ENCODE results near the gene NDRG4. TPM values are rescaled to one million over a fixed set of nuclear protein-coding genes. Genes with fewer than 3 reads are reported as not detected.

NDRG4 gene, protein sequence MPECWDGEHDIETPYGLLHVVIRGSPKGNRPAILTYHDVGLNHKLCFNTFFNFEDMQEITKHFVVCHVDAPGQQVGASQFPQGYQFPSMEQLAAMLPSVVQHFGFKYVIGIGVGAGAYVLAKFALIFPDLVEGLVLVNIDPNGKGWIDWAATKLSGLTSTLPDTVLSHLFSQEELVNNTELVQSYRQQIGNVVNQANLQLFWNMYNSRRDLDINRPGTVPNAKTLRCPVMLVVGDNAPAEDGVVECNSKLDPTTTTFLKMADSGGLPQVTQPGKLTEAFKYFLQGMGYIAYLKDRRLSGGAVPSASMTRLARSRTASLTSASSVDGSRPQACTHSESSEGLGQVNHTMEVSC
- 7.2 TPM for polyA plus RNA-seq (2013, experiment 1 of 2)
- polyA plus RNA-seq (2013, experiment 2 of 2) = 7.0 TPM

DNA sequence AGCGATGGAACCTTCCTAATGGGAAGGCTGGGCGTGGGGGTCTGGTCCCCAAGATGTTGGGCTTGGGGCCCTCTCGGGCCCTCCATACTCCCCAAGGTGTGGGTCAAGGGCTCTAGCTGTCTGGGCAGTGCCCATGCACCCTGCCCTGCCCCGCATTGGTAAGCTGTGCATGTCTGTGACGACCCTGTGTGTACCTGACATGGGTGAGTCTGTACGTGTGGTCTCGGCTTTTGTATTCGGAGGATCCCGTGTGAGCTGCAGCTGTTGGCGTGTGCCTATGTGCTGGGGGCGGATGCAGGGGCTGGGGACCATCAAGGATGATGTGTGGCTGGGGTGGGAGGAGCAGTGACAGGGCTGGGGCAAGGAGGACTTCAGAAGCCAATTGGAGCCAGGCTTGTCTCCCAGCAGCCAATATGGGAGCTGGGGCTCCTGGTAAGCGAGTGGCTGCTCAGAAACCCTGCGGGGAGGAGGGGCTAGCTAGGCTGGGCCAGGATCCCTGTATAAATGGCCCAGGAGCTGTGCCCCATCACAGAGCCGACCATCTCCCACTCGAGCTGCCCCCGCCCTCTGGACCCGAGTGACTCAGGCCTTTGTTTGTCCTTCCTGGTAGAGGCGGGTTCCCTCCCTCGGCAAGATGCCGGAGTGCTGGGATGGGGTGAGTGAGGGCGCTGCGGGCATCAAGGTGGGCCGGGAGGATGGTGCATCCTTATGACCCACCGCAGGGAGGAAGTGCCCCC, at the start of gene NDRG4:
Gene NDRG4, plus strand, starts transcription at position 529 of the 737 bp plus-strand sequence. Its CDS starts 106 bp downstream, at position 635.
- Histone ChIP-seq H2AK5ac (ENCODE audit: low read length) (no peak within 1 kb of the TSS), H3K56ac (ENCODE audit: low read length) (peak within 1 kb of the TSS; percentile 79), H3K27me3 (ENCODE audit: insufficient read depth, low read length, poor library complexity) (no peaks in the 10 kb centered on the region), H3K36me3 (ENCODE audit: control insufficient read depth, insufficient read depth, low read length) (no peaks in the 10 kb centered on the region), H2BK15ac (replicated peaks; ENCODE audit: low read depth) (no peak within 1 kb of the TSS), H3K79me1 (ENCODE audit: low read length) (no peaks in the 10 kb centered on the region), H4K5ac (ENCODE audit: low read length) (no peak within 1 kb of the TSS), H3K4me1 (ENCODE audit: control insufficient read depth, low read depth, low read length) (no peaks in the 10 kb centered on the region), H3K23ac (ENCODE audit: low read length) (no peak within 1 kb of the TSS), H3K79me2 (ENCODE audit: control insufficient read depth, insufficient read depth, low read length) (no peaks in the 10 kb centered on the region), H3K9ac (ENCODE audit: low read length) (peak within 1 kb of the TSS; percentile 74), H3K4ac (ENCODE audit: low read depth, low read length) (no peak within 1 kb of the TSS), H3K4me3 (ENCODE audit: low read length) (peak within 1 kb of the TSS; percentile 6), H3K27ac (ENCODE audit: low read depth, low read length) (no peak within 1 kb of the TSS), H3K4me2 (ENCODE audit: low read length) (peak within 1 kb of the TSS; percentile 88), H2BK120ac (ENCODE audit: low read depth, low read length) (no peak within 1 kb of the TSS), H4K8ac (ENCODE audit: low read depth, low read length) (no peak within 1 kb of the TSS), H2BK5ac (ENCODE audit: low read length) (no peak within 1 kb of the TSS), H3K18ac (ENCODE audit: low read length) (no peak within 1 kb of the TSS)
- WGBS (ENCODE audit: extremely low coverage, insufficient coverage, low lambda C conversion rate) = no CpG with 5 or more reads among the region's 24 CpGs
- DNase-seq = peak; percentile 96

DNA sequence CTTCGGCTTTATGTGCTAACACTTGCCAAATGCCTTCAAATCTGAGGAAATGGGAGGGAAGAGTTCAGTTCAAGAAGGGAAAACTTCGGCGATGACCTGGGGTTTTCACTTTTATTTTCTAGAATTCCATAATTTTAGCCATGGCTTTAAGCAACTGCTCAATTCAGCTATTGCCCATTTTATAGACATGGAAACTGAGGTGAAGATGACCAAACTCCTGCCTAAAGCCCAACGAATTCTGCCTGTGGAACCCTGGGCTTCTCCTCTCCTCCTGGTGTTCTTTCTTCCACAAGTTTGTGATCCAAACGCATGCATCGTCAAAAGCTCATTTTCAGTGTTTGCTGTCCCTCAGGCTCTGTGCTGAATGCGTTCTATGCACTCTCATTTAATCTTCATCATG, 49.4 kb upstream of the NDRG4 start:
- no peak overlapping the region for H3K18ac ChIP-seq (ENCODE audit: low read length)
- H2BK120ac ChIP-seq (ENCODE audit: low read depth, low read length) = no peak overlapping the region
- H3K79me2 ChIP-seq (ENCODE audit: control insufficient read depth, insufficient read depth, low read length) = no peaks in the 10 kb centered on the region
- no peaks in the 10 kb centered on the region for H3K36me3 ChIP-seq (ENCODE audit: control insufficient read depth, insufficient read depth, low read length)
- no peak overlapping the region for H3K4me3 ChIP-seq (ENCODE audit: low read length)
- H3K56ac ChIP-seq (ENCODE audit: low read length) = no peak overlapping the region
- no peaks in the 10 kb centered on the region for H3K27me3 ChIP-seq (ENCODE audit: insufficient read depth, low read length, poor library complexity)
- H2AK5ac ChIP-seq (ENCODE audit: low read length) = no peak overlapping the region
- no peak overlapping the region for H3K9ac ChIP-seq (ENCODE audit: low read length)
- H3K79me1 ChIP-seq (ENCODE audit: low read length) = no peaks in the 10 kb centered on the region
- no peak overlapping the region for H3K27ac ChIP-seq (ENCODE audit: low read depth, low read length)
- WGBS (ENCODE audit: extremely low coverage, insufficient coverage, low lambda C conversion rate) = no CpG with 5 or more reads among the region's 7 CpGs
- H2BK15ac ChIP-seq (replicated peaks; ENCODE audit: low read depth) = no peak overlapping the region
- no peak overlapping the region for H4K5ac ChIP-seq (ENCODE audit: low read length)
- H3K4me2 ChIP-seq (ENCODE audit: low read length) = no peak overlapping the region
- H4K8ac ChIP-seq (ENCODE audit: low read depth, low read length) = no peak overlapping the region
- H3K23ac ChIP-seq (ENCODE audit: low read length) = no peak overlapping the region
- no peak overlapping the region for H3K4ac ChIP-seq (ENCODE audit: low read depth, low read length)
- H3K4me1 ChIP-seq (ENCODE audit: control insufficient read depth, low read depth, low read length) = no peaks in the 10 kb centered on the region
- DNase-seq = no peak
- no peak overlapping the region for H2BK5ac ChIP-seq (ENCODE audit: low read length)

DNA sequence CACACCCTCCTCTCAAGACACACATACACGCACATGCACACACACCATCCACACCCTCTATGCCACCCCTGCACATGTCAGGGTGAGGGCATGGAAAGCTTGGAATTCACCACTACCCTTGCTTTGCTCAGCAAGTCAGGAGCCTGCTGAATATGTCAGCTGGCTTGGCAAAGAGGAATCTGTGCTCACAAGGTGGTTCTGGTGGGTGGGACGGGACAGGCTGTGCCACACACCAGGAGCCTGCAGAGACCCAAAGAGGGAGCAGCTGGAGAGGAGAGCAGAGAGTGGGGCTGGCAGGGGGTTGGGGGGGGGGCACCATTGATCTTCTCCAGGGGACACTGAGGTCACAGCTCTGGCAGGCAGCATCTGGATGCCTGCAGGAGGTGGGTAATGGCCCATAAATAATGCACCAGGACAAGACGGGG, 48.7 kb upstream of the NDRG4 start:
- no peak overlapping the region for H2AK5ac ChIP-seq (ENCODE audit: low read length)
- H3K79me1 ChIP-seq (ENCODE audit: low read length) = no peaks in the 10 kb centered on the region
- H3K23ac ChIP-seq (ENCODE audit: low read length) = no peak overlapping the region
- no peak overlapping the region for H3K9ac ChIP-seq (ENCODE audit: low read length)
- H3K27ac ChIP-seq (ENCODE audit: low read depth, low read length) = no peak overlapping the region
- no peaks in the 10 kb centered on the region for H3K79me2 ChIP-seq (ENCODE audit: control insufficient read depth, insufficient read depth, low read length)
- no peak overlapping the region for H3K4me3 ChIP-seq (ENCODE audit: low read length)
- H3K4me1 ChIP-seq (ENCODE audit: control insufficient read depth, low read depth, low read length) = no peaks in the 10 kb centered on the region
- H3K4ac ChIP-seq (ENCODE audit: low read depth, low read length) = no peak overlapping the region
- no CpG with 5 or more reads among the region's 3 CpGs for WGBS (ENCODE audit: extremely low coverage, insufficient coverage, low lambda C conversion rate)
- H3K36me3 ChIP-seq (ENCODE audit: control insufficient read depth, insufficient read depth, low read length) = no peaks in the 10 kb centered on the region
- DNase-seq = no peak
- H2BK5ac ChIP-seq (ENCODE audit: low read length) = no peak overlapping the region
- H3K56ac ChIP-seq (ENCODE audit: low read length) = no peak overlapping the region
- no peak overlapping the region for H4K8ac ChIP-seq (ENCODE audit: low read depth, low read length)
- no peak overlapping the region for H3K18ac ChIP-seq (ENCODE audit: low read length)
- H2BK15ac ChIP-seq (replicated peaks; ENCODE audit: low read depth) = no peak overlapping the region
- H3K27me3 ChIP-seq (ENCODE audit: insufficient read depth, low read length, poor library complexity) = no peaks in the 10 kb centered on the region
- H3K4me2 ChIP-seq (ENCODE audit: low read length) = no peak overlapping the region
- H4K5ac ChIP-seq (ENCODE audit: low read length) = no peak overlapping the region
- H2BK120ac ChIP-seq (ENCODE audit: low read depth, low read length) = no peak overlapping the region

DNA sequence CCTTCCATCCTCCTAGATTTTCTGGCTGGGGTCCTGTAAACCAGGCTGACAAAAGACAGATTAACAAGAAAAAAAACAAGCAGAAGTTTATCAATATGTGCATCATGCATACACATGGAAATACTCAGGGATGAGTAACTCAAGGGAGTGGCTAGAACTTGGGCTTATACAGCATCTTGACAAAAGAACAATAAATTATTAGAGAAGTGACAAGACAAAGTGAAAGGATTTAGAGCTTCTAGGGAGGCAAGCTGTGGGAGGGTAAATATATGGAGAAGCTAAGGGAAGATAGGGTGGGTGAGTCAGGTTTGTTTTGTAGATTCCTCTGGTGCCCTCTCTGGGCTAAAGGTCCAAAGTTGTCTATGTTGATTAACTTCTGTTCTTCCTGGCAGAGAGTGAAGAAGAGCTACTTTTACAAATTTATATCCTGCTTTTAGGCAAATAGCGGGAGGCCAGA, 48.0 kb upstream of the NDRG4 start:
- no CpG with 5 or more reads among the region's 1 CpG for WGBS (ENCODE audit: extremely low coverage, insufficient coverage, low lambda C conversion rate)
- H3K36me3 ChIP-seq (ENCODE audit: control insufficient read depth, insufficient read depth, low read length) = no peaks in the 10 kb centered on the region
- no peaks in the 10 kb centered on the region for H3K27me3 ChIP-seq (ENCODE audit: insufficient read depth, low read length, poor library complexity)
- H3K4me1 ChIP-seq (ENCODE audit: control insufficient read depth, low read depth, low read length) = no peaks in the 10 kb centered on the region
- no peak overlapping the region for H3K27ac ChIP-seq (ENCODE audit: low read depth, low read length)
- H3K9ac ChIP-seq (ENCODE audit: low read length) = no peak overlapping the region
- H3K4ac ChIP-seq (ENCODE audit: low read depth, low read length) = no peak overlapping the region
- H3K79me2 ChIP-seq (ENCODE audit: control insufficient read depth, insufficient read depth, low read length) = no peaks in the 10 kb centered on the region
- no peak overlapping the region for H2BK120ac ChIP-seq (ENCODE audit: low read depth, low read length)
- H4K5ac ChIP-seq (ENCODE audit: low read length) = no peak overlapping the region
- H3K79me1 ChIP-seq (ENCODE audit: low read length) = no peaks in the 10 kb centered on the region
- H2BK5ac ChIP-seq (ENCODE audit: low read length) = no peak overlapping the region
- H3K23ac ChIP-seq (ENCODE audit: low read length) = no peak overlapping the region
- no peak overlapping the region for H4K8ac ChIP-seq (ENCODE audit: low read depth, low read length)
- H3K4me2 ChIP-seq (ENCODE audit: low read length) = no peak overlapping the region
- no peak overlapping the region for H3K4me3 ChIP-seq (ENCODE audit: low read length)
- no peak overlapping the region for H2AK5ac ChIP-seq (ENCODE audit: low read length)
- no peak overlapping the region for H2BK15ac ChIP-seq (replicated peaks; ENCODE audit: low read depth)
- DNase-seq = no peak
- no peak overlapping the region for H3K56ac ChIP-seq (ENCODE audit: low read length)
- no peak overlapping the region for H3K18ac ChIP-seq (ENCODE audit: low read length)

DNA sequence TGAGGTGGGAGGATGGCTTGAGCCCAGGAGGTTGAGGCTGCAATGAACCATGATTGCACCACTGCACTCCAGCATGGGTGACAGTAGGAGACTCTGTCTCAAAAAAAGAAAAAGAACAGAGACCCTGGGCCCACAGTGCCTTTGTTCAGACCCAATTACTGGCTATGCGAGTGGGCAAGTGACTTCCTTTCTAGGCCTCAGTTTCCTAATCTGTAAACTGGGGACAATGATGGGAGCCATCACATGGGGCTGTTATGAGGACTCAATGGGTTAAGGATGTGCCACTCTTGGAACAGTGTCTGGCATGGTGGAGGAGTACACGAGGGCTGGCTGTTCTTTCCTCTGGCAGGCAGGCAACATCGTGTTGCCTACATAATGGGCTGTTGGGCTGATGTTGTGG, 47.3 kb upstream of the NDRG4 start:
- H3K4ac ChIP-seq (ENCODE audit: low read depth, low read length) = no peak overlapping the region
- H4K5ac ChIP-seq (ENCODE audit: low read length) = no peak overlapping the region
- H2BK120ac ChIP-seq (ENCODE audit: low read depth, low read length) = no peak overlapping the region
- no peaks in the 10 kb centered on the region for H3K27me3 ChIP-seq (ENCODE audit: insufficient read depth, low read length, poor library complexity)
- H3K4me3 ChIP-seq (ENCODE audit: low read length) = no peak overlapping the region
- H2BK5ac ChIP-seq (ENCODE audit: low read length) = no peak overlapping the region
- no peaks in the 10 kb centered on the region for H3K36me3 ChIP-seq (ENCODE audit: control insufficient read depth, insufficient read depth, low read length)
- H3K56ac ChIP-seq (ENCODE audit: low read length) = no peak overlapping the region
- no peak overlapping the region for H2AK5ac ChIP-seq (ENCODE audit: low read length)
- H3K79me1 ChIP-seq (ENCODE audit: low read length) = no peaks in the 10 kb centered on the region
- H3K4me2 ChIP-seq (ENCODE audit: low read length) = no peak overlapping the region
- H3K18ac ChIP-seq (ENCODE audit: low read length) = no peak overlapping the region
- H4K8ac ChIP-seq (ENCODE audit: low read depth, low read length) = no peak overlapping the region
- no peak overlapping the region for H3K9ac ChIP-seq (ENCODE audit: low read length)
- no peak overlapping the region for H3K23ac ChIP-seq (ENCODE audit: low read length)
- H3K4me1 ChIP-seq (ENCODE audit: control insufficient read depth, low read depth, low read length) = no peaks in the 10 kb centered on the region
- no CpG with 5 or more reads among the region's 3 CpGs for WGBS (ENCODE audit: extremely low coverage, insufficient coverage, low lambda C conversion rate)
- H3K27ac ChIP-seq (ENCODE audit: low read depth, low read length) = no peak overlapping the region
- H3K79me2 ChIP-seq (ENCODE audit: control insufficient read depth, insufficient read depth, low read length) = no peaks in the 10 kb centered on the region
- no peak for DNase-seq
- no peak overlapping the region for H2BK15ac ChIP-seq (replicated peaks; ENCODE audit: low read depth)

All from mesendoderm (in vitro differentiated cells).